ENCODE results near the gene IRAK3.

Gene IRAK3

DNA sequence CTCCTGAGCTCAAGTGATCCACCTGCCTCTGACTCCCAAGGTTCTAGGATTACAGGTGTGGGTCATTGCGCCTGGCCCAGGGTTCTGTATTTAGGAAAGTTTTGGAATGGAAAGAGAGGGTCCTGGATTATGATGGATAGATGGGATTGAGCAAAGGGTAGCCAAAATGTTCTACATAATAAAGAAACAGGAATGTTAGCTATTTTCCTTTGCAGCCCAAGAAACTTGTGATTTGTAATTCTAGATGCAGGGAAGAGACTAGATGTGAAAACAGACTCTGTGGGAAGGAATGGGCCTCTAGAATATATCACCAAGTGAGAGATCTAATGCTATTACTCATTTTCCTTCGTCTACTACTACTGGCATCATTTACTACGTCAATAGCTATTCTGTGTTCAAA is 83.6 kb downstream of the IRAK3 start:
- Histone ChIP-seq H3K36me3 (ENCODE audit: control insufficient read depth, insufficient read depth, low read length) (no peaks in the 10 kb centered on the region), H3K4me1 (no peaks in the 10 kb centered on the region), H3K9me3 (ENCODE audit: control insufficient read depth, low read length) (no peaks in the 10 kb centered on the region), H3K27ac (no peak overlapping the region), H3K9ac (no peak overlapping the region), H3K4me2 (ENCODE audit: low read length) (no peak overlapping the region), H2AFZ (no peak overlapping the region), H3K27me3 (ENCODE audit: control insufficient read depth, insufficient read depth, low read length) (no peaks in the 10 kb centered on the region), H3K4me3 (ENCODE audit: low read depth, low read length) (no peak overlapping the region), H3K79me2 (no peaks in the 10 kb centered on the region)
- TF ChIP-seq, protein P1, sequence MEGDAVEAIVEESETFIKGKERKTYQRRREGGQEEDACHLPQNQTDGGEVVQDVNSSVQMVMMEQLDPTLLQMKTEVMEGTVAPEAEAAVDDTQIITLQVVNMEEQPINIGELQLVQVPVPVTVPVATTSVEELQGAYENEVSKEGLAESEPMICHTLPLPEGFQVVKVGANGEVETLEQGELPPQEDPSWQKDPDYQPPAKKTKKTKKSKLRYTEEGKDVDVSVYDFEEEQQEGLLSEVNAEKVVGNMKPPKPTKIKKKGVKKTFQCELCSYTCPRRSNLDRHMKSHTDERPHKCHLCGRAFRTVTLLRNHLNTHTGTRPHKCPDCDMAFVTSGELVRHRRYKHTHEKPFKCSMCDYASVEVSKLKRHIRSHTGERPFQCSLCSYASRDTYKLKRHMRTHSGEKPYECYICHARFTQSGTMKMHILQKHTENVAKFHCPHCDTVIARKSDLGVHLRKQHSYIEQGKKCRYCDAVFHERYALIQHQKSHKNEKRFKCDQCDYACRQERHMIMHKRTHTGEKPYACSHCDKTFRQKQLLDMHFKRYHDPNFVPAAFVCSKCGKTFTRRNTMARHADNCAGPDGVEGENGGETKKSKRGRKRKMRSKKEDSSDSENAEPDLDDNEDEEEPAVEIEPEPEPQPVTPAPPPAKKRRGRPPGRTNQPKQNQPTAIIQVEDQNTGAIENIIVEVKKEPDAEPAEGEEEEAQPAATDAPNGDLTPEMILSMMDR (IDR thresholded peaks at IDR 0.05): no peak

DNA sequence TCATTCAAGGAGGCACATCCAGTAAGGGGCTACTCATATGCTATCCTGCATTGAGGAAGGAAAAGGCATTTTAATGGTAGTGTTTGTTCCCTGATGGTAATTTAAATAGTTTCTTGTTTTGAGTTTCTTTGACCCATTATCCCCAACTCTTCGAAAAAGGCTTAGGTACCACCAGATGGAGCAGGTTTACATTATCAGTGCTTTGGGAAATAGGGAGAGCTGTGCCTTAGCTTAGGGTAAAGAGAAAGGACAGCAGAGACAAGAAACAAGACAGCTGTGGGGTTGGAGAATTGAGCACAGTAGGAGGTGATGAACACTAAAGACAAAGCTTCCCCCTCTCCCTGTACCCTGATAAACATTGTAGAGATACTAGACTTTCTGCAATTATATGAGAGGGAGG is 84.1 kb downstream of the IRAK3 start:
- no peaks in the 10 kb centered on the region for H3K27me3 ChIP-seq (ENCODE audit: control insufficient read depth, insufficient read depth, low read length)
- no peak overlapping the region for H3K4me3 ChIP-seq (ENCODE audit: low read depth, low read length)
- H3K27ac ChIP-seq: no peak overlapping the region
- H2AFZ ChIP-seq: no peak overlapping the region
- no peaks in the 10 kb centered on the region for H3K36me3 ChIP-seq (ENCODE audit: control insufficient read depth, insufficient read depth, low read length)
- no peak overlapping the region for H3K4me2 ChIP-seq (ENCODE audit: low read length)
- H3K9ac ChIP-seq: no peak overlapping the region
- TF ChIP-seq, protein P1 (IDR thresholded peaks at IDR 0.05): no peak
- no peaks in the 10 kb centered on the region for H3K79me2 ChIP-seq
- H3K4me1 ChIP-seq: no peaks in the 10 kb centered on the region
- no peaks in the 10 kb centered on the region for H3K9me3 ChIP-seq (ENCODE audit: control insufficient read depth, low read length)

DNA sequence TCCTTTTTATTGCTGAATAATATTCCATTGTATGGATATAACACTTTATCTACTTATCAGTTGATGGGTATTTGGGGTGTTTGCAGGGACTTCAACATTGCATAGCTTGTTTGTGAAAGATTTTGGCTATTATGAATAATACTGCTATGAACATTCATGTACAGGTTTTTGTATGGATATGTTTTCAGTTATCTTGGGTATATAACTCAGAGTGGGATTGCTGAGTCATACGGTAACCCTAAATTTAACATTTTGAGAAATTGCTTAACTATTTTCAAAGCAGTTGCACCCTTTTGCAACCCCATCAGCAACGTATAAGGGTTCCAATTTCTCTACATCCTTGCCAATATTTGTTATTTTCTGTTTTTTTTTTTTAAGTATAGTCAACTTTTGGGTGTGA is 86.0 kb downstream of the IRAK3 start:
- no peak overlapping the region for H2AFZ ChIP-seq
- H3K79me2 ChIP-seq: no peaks in the 10 kb centered on the region
- no peak overlapping the region for H3K9ac ChIP-seq
- no peaks in the 10 kb centered on the region for H3K9me3 ChIP-seq (ENCODE audit: control insufficient read depth, low read length)
- TF ChIP-seq, protein P1 (IDR thresholded peaks at IDR 0.05): no peak
- H3K27ac ChIP-seq: no peak overlapping the region
- no peak overlapping the region for H3K4me3 ChIP-seq (ENCODE audit: low read depth, low read length)
- H3K36me3 ChIP-seq (ENCODE audit: control insufficient read depth, insufficient read depth, low read length): no peaks in the 10 kb centered on the region
- H3K4me1 ChIP-seq: no peaks in the 10 kb centered on the region
- no peak overlapping the region for H3K4me2 ChIP-seq (ENCODE audit: low read length)
- H3K27me3 ChIP-seq (ENCODE audit: control insufficient read depth, insufficient read depth, low read length): no peaks in the 10 kb centered on the region

DNA sequence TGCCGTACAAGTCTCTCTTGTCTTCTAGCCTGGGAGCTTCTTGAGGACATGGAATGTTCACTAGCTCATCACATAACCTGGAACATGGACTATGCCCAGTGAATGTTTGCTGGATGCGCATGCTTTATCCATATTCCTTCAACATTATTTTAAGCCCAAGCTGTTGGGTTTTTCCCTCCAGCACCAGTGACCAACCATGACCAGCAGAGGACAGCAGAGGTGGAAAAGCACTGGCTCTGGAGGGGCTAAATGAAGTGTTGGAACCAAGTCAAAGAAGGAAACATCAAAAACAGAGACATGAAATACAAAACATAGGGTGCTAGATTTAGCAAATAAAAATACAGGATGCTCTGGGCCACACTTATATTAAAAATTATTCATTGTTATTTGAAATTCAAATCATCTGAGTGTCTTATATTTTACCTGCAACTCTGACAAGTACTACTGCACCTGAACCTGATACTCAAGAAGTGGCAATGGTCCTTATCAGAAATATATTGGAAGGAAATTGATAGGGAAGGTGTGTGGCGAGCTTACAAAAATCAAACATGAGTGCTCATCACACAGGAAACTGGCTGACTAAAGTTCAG is 90.2 kb downstream of the IRAK3 start:
- TF ChIP-seq, protein P1 (IDR thresholded peaks at IDR 0.05): peak; percentile 38
- no peaks in the 10 kb centered on the region for H3K79me2 ChIP-seq
- no peak overlapping the region for H3K27ac ChIP-seq

DNA sequence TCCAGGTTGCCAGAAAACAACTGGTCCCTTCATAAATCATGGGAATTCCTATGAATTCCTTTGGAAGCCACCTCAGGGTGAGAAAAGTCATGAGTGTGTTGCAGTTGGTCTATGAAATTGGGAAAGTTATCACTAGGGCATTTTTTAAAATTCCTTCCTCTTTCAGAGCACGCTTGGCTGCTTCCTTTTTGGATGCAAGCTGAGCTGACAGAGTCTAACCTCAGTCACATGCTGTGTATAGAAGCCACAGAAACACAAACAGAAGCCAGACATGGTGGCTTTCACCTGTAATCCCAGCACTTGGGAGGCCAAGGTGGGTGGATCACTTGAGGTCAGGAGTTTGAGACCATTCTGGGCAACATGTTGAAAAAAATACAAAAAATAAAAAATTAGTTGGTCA is 91.5 kb downstream of the IRAK3 start:
- Histone ChIP-seq H3K27ac (no peak overlapping the region), H3K36me3 (ENCODE audit: control insufficient read depth, insufficient read depth, low read length) (no peaks in the 10 kb centered on the region), H3K27me3 (ENCODE audit: control insufficient read depth, insufficient read depth, low read length) (no peaks in the 10 kb centered on the region), H3K4me3 (ENCODE audit: low read depth, low read length) (no peak overlapping the region), H3K9me3 (ENCODE audit: control insufficient read depth, low read length) (no peaks in the 10 kb centered on the region), H3K9ac (no peak overlapping the region), H2AFZ (no peak overlapping the region), H3K4me1 (no peaks in the 10 kb centered on the region), H3K4me2 (ENCODE audit: low read length) (no peak overlapping the region), H3K79me2 (no peaks in the 10 kb centered on the region)
- TF ChIP-seq, protein P1 (IDR thresholded peaks at IDR 0.05): no peak

More for the DNA sequence above, 90.2 kb downstream of the IRAK3 start:
- Histone ChIP-seq H3K4me1 (no peaks in the 10 kb centered on the region), H3K27me3 (ENCODE audit: control insufficient read depth, insufficient read depth, low read length) (no peaks in the 10 kb centered on the region), H3K36me3 (ENCODE audit: control insufficient read depth, insufficient read depth, low read length) (no peaks in the 10 kb centered on the region), H3K9ac (no peak overlapping the region), H3K9me3 (ENCODE audit: control insufficient read depth, low read length) (no peaks in the 10 kb centered on the region), H3K4me3 (ENCODE audit: low read depth, low read length) (no peak overlapping the region), H2AFZ (no peak overlapping the region), H3K4me2 (ENCODE audit: low read length) (no peak overlapping the region)
